Gastrocnemius medialis (tissue), 4 donors: ENCODE data around the gene ADH7. TPM values are rescaled to one million over a fixed set of nuclear protein-coding genes. Genes with fewer than 3 reads are reported as not detected.

ENCODE experiments used
- ATAC-seq, 2 donors: fragments of 150-250 bp; one replicate each; pipeline ENCODE4 v1.9.1; 2016
- DNase-seq, 2 donors: peaks; one replicate each; pipeline ENCODE4 v3.0.0-alpha.2; 2019
- H3K27ac ChIP-seq, 4 donors: fragments of 200-600 bp; sonication (generic); 1 replicate in 1 of 4; 2 replicates in 3 of 4; pipeline ENCODE4 v1.5.1; 2016 to 2018; ENCODE audit warnings: mild to moderate bottlenecking in 2 of 4, moderate library complexity in 1 of 4
- H3K27me3 ChIP-seq, 3 donors: fragments of 200-600 bp; sonication (generic) in 2 of 3; 1 replicate in 1 of 3; 2 replicates in 2 of 3; pipeline versions ENCODE4 v1.5.1 to v1.6.0; 2016 to 2019; ENCODE audit warnings: mild to moderate bottlenecking in 1 of 3, moderate library complexity in 1 of 3
- H3K36me3 ChIP-seq, 2 donors: fragments of 200-600 bp; sonication (generic) in 1 of 2; one replicate each; pipeline ENCODE4 v1.5.1; 2017 to 2018
- H3K4me1 ChIP-seq, 2 donors: fragments of 200-600 bp; sonication (generic) in 1 of 2; one replicate each; pipeline ENCODE4 v1.5.1; 2016 to 2017; ENCODE audit warnings: mild to moderate bottlenecking in 2 of 2
- H3K4me3 ChIP-seq, 4 donors: fragments of 200-600 bp; sonication (generic) in 3 of 4; 1 replicate in 1 of 4; 2 replicates in 3 of 4; pipeline ENCODE4 v1.5.1; 2016 to 2019; ENCODE audit warnings: mild to moderate bottlenecking in 2 of 4
- H3K9me3 ChIP-seq, 3 donors: fragments of 200-600 bp; sonication (generic) in 2 of 3; 1 replicate in 1 of 3; 2 replicates in 2 of 3; pipeline ENCODE4 v1.5.1; 2016 to 2019
- CTCF ChIP-seq, 5 experiments: fragments of 450-650 bp in 3 of 5; fragments of 200-600 bp in 2 of 5; sonication (generic) in 2 of 5; IDR thresholded peaks in 4 of 5; conservative IDR thresholded peaks in 1 of 5; 1 replicate in 4 of 5; 2 replicates in 1 of 5; pipeline ENCODE4 v1.5.1; 2016 to 2019; ENCODE audit warnings: antibody characterized with exemption in 5 of 5, mild to moderate bottlenecking in 3 of 5, moderate library complexity in 3 of 5
- POLR2A ChIP-seq, 2 donors: fragments of 450-650 bp; IDR thresholded peaks; one replicate each; pipeline ENCODE4 v1.6.1; 2017; ENCODE audit warnings: antibody characterized with exemption in 2 of 2, mild to moderate bottlenecking in 2 of 2, moderate library complexity in 2 of 2
- in situ Hi-C, 4 donors: fragments of 200-750 bp; cut with MboI; loops; one replicate each; pipeline versions ENCODE4 v1.15.0 to v1.8.0; 2017; ENCODE audit warnings: low sequenced_read_pairs in 4 of 4
- intact Hi-C: fragments of 100-400 bp; cut with DNase I; formaldehyde crosslinking; loops from one replicate; pipeline ENCODE4 v1.15.1; 2023; ENCODE audit warnings: low total_unique reads
- total RNA-seq, 4 donors: library from RNA; depleted of rRNA; stranded (reverse); fragments of >200 nt; gene quantifications; one replicate each; pipeline versions ENCODE4 v1.1.0 to v1.2.3, GENCODE V29; 2016

Gene ADH7
- total RNA-seq, 4 donors from 2014 or later: not detected

- intact Hi-C loops: no loop called here
Observed at GRCh38 chr4:99468889-99469288, 33.7 kb upstream of the ADH7 start.

GRCh38 chr4:99467887-99468286, 32.7 kb upstream of the ADH7 start:
- H3K4me1 ChIP-seq: no peaks in the 10 kb centered on the region
- no peaks in the 10 kb centered on the region for H3K9me3 ChIP-seq
- ATAC-seq: no peak
- in situ Hi-C loops: loop anchor here in 2 of 4 donors (25.0 kb wide), 1 partner anchor 1006 kb away; no protein-coding TSS in a partner anchor
- intact Hi-C loops: no loop called here
- H3K36me3 ChIP-seq: no peaks in the 10 kb centered on the region
- H3K27me3 ChIP-seq: no peaks in the 10 kb centered on the region
- H3K27ac ChIP-seq: no peak overlapping the region
- H3K4me3 ChIP-seq: no peak overlapping the region
- no peak for TF ChIP-seq POLR2A (IDR thresholded peaks at IDR 0.05)
- no peak for TF ChIP-seq CTCF (IDR thresholded peaks at IDR 0.05 in 4 of 5, conservative IDR thresholded peaks at IDR 0.05 in 1 of 5)
- DNase-seq: no peak

More at GRCh38 chr4:99468889-99469288, 33.7 kb upstream of the ADH7 start:
- Histone ChIP-seq H3K27me3 (no peaks in the 10 kb centered on the region), H3K4me1 (no peaks in the 10 kb centered on the region), H3K27ac (no peak overlapping the region), H3K36me3 (no peaks in the 10 kb centered on the region), H3K4me3 (no peak overlapping the region), H3K9me3 (no peaks in the 10 kb centered on the region)
- no peak for DNase-seq
- in situ Hi-C loops: loop anchor here in 2 of 4 donors (25.0 kb wide), 1 partner anchor 1007 kb away; no protein-coding TSS in a partner anchor
- TF ChIP-seq CTCF (IDR thresholded peaks at IDR 0.05 in 4 of 5, conservative IDR thresholded peaks at IDR 0.05 in 1 of 5): no peak
- no peak for TF ChIP-seq POLR2A (IDR thresholded peaks at IDR 0.05)
- ATAC-seq: no peak

GRCh38 chr4:99463566-99463965, 28.4 kb upstream of the ADH7 start:
- no peak for ATAC-seq
- intact Hi-C loops (loop anchor here (1.0 to 2.0 kb wide), 2 partner anchors 345 to 997 kb away; no protein-coding TSS in a partner anchor), in situ Hi-C loops (loop anchor here in 2 of 4 donors (25.0 kb wide), 1 partner anchor 1001 kb away; no protein-coding TSS in a partner anchor)
- Histone ChIP-seq H3K9me3 (no peaks in the 10 kb centered on the region), H3K36me3 (no peaks in the 10 kb centered on the region), H3K27ac (no peak overlapping the region), H3K4me3 (no peak overlapping the region), H3K27me3 (no peaks in the 10 kb centered on the region), H3K4me1 (no peaks in the 10 kb centered on the region)
- no peak for DNase-seq
- TF ChIP-seq POLR2A (IDR thresholded peaks at IDR 0.05) (no peak), CTCF (IDR thresholded peaks at IDR 0.05 in 4 of 5, conservative IDR thresholded peaks at IDR 0.05 in 1 of 5) (no peak)

- no peaks in the 10 kb centered on the region for H3K4me1 ChIP-seq
- intact Hi-C loops: loop anchor here (1.0 to 2.0 kb wide), 2 partner anchors 345 to 996 kb away; no protein-coding TSS in a partner anchor
- H3K27me3 ChIP-seq: no peaks in the 10 kb centered on the region
- H3K4me3 ChIP-seq: no peak overlapping the region
- ATAC-seq (peak; percentile 70 to 82), DNase-seq (peak; percentile 19 to 42)
- H3K27ac ChIP-seq: no peak overlapping the region
- no peaks in the 10 kb centered on the region for H3K9me3 ChIP-seq
- H3K36me3 ChIP-seq: no peaks in the 10 kb centered on the region
- in situ Hi-C loops: loop anchor here in 2 of 4 donors (25.0 kb wide), 1 partner anchor 1001 kb away; no protein-coding TSS in a partner anchor
- no peak for TF ChIP-seq POLR2A (IDR thresholded peaks at IDR 0.05)
- peak; percentile 52 to 75 (median 66) for TF ChIP-seq CTCF (IDR thresholded peaks at IDR 0.05 in 4 of 5, conservative IDR thresholded peaks at IDR 0.05 in 1 of 5)
Observed at GRCh38 chr4:99462875-99463464, 27.8 kb upstream of the ADH7 start.
